Neural cell (in vitro differentiated cells): ENCODE measurements around the gene FBLN5.

Experiments used
- EP300 ChIP-seq: fragments of 450-650 bp; conservative IDR thresholded peaks from 2 replicates; pipeline ENCODE4 v1.6.1; 2014; ENCODE audit warnings: antibody characterized with exemption, mild to moderate bottlenecking, moderate library complexity; ENCODE audit not compliant: poor library complexity, severe bottlenecking
- EZH2 ChIP-seq: fragments of 200-600, 300-800 bp; shearing (Covaris generic), sonication (generic); IDR thresholded peaks from 2 replicates; pipeline ENCODE4 v1.6.1; 2014; ENCODE audit warnings: antibody characterized with exemption, low read length, borderline replicate concordance, mild to moderate bottlenecking; ENCODE audit not compliant: insufficient read depth, poor library complexity, severe bottlenecking
- MXI1 ChIP-seq: fragments of 450-650 bp; conservative IDR thresholded peaks from 2 replicates; pipeline ENCODE4 v1.6.1; 2014; ENCODE audit warnings: antibody characterized with exemption, mild to moderate bottlenecking; ENCODE audit not compliant: poor library complexity, severe bottlenecking
- POLR2AphosphoS5 ChIP-seq: IDR thresholded peaks from 2 replicates; pipeline ENCODE4 v1.6.1; 2012
- RAD21 ChIP-seq: fragments of 450-650 bp; conservative IDR thresholded peaks from 2 replicates; pipeline ENCODE4 v1.6.1; 2014; ENCODE audit warnings: antibody characterized with exemption, mild to moderate bottlenecking, moderate library complexity
- SMC3 ChIP-seq: fragments of 450-650 bp; conservative IDR thresholded peaks from 2 replicates; pipeline ENCODE4 v1.6.1; 2014; ENCODE audit warnings: antibody characterized with exemption, mild to moderate bottlenecking, moderate library complexity; ENCODE audit not compliant: poor library complexity
- TAF1 ChIP-seq: IDR thresholded peaks from 2 replicates; pipeline ENCODE4 v1.6.1; 2012; ENCODE audit warnings: low read depth
- TF ChIP-seq, protein P1 (sequence below): fragments of 450-650 bp; IDR thresholded peaks from 2 replicates; pipeline ENCODE4 v1.5.1; 2014; ENCODE audit warnings: antibody characterized with exemption, mild to moderate bottlenecking, moderate library complexity; ENCODE audit not compliant: poor library complexity, severe bottlenecking
- TF ChIP-seq, protein P2 (sequence below): IDR thresholded peaks from 2 replicates; pipeline ENCODE4 v1.6.1; 2012; ENCODE audit warnings: borderline replicate concordance

DNA sequence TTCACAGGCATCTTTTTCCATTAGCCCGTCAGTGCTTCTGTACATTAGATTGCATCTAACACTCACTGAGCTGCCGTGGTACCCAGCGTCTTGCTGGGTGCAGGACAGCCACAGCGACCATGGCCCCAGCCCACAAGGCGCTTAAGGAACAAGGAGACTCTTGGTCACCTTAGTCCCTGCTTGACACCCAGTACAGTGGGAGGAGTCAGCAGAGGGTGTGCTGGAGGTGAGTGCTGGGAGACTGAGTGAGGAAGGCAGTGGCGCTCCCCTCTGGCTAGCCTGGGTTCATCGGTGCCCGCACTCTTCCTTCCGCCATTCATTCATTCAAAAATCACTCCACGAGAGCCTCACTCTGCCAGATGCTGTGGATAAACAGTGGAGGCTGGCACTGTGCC is 21.8 kb downstream of the FBLN5 start:
- TF ChIP-seq RAD21 (no peak), MXI1 (no peak), EP300 (no peak), SMC3 (no peak), POLR2AphosphoS5 (no peak), EZH2 (no peak), TAF1 (no peak)
- TF ChIP-seq, protein P1, sequence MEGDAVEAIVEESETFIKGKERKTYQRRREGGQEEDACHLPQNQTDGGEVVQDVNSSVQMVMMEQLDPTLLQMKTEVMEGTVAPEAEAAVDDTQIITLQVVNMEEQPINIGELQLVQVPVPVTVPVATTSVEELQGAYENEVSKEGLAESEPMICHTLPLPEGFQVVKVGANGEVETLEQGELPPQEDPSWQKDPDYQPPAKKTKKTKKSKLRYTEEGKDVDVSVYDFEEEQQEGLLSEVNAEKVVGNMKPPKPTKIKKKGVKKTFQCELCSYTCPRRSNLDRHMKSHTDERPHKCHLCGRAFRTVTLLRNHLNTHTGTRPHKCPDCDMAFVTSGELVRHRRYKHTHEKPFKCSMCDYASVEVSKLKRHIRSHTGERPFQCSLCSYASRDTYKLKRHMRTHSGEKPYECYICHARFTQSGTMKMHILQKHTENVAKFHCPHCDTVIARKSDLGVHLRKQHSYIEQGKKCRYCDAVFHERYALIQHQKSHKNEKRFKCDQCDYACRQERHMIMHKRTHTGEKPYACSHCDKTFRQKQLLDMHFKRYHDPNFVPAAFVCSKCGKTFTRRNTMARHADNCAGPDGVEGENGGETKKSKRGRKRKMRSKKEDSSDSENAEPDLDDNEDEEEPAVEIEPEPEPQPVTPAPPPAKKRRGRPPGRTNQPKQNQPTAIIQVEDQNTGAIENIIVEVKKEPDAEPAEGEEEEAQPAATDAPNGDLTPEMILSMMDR = no peak
- TF ChIP-seq, protein P2, sequence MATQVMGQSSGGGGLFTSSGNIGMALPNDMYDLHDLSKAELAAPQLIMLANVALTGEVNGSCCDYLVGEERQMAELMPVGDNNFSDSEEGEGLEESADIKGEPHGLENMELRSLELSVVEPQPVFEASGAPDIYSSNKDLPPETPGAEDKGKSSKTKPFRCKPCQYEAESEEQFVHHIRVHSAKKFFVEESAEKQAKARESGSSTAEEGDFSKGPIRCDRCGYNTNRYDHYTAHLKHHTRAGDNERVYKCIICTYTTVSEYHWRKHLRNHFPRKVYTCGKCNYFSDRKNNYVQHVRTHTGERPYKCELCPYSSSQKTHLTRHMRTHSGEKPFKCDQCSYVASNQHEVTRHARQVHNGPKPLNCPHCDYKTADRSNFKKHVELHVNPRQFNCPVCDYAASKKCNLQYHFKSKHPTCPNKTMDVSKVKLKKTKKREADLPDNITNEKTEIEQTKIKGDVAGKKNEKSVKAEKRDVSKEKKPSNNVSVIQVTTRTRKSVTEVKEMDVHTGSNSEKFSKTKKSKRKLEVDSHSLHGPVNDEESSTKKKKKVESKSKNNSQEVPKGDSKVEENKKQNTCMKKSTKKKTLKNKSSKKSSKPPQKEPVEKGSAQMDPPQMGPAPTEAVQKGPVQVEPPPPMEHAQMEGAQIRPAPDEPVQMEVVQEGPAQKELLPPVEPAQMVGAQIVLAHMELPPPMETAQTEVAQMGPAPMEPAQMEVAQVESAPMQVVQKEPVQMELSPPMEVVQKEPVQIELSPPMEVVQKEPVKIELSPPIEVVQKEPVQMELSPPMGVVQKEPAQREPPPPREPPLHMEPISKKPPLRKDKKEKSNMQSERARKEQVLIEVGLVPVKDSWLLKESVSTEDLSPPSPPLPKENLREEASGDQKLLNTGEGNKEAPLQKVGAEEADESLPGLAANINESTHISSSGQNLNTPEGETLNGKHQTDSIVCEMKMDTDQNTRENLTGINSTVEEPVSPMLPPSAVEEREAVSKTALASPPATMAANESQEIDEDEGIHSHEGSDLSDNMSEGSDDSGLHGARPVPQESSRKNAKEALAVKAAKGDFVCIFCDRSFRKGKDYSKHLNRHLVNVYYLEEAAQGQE = no peak
